Left lung (tissue), 10 donors: ENCODE results near the gene IL22RA2. TPM values are rescaled to one million over a fixed set of nuclear protein-coding genes. Genes with fewer than 3 reads are reported as not detected.

Source experiments
- ATAC-seq: fragments of 200-7000 bp; cut with Tn5 transposase; one replicate; pipeline ENCODE4 v1.9.1; 2020; ENCODE audit warnings: moderate library complexity
- DNase-seq, 4 donors: peaks; one replicate each; pipeline ENCODE4 v3.0.0-alpha.2; 2013 to 2020
- H3K27ac ChIP-seq, 2 donors: fragments of 200-600 bp; sonication (generic) in 1 of 2; one replicate each; pipeline versions ENCODE4 v1.5.0 to v1.8.0; 2020 to 2021
- H3K27me3 ChIP-seq, 2 donors: fragments of 200-600 bp; sonication (generic) in 1 of 2; one replicate each; pipeline versions ENCODE4 v1.5.0 to v1.8.0; 2020 to 2021
- H3K36me3 ChIP-seq, 2 donors: fragments of 200-600 bp; sonication (generic) in 1 of 2; one replicate each; pipeline versions ENCODE4 v1.5.0 to v1.8.0; 2020 to 2021
- H3K4me1 ChIP-seq, 2 donors: fragments of 200-600 bp; one replicate each; pipeline ENCODE4 v1.8.0; 2021
- H3K4me3 ChIP-seq, 2 donors: fragments of 200-600 bp; sonication (generic) in 1 of 2; one replicate each; pipeline versions ENCODE4 v1.5.0 to v1.8.0; 2020 to 2021; ENCODE audit warnings: mild to moderate bottlenecking in 1 of 2
- H3K9me3 ChIP-seq, 2 donors: fragments of 200-600 bp; sonication (generic) in 1 of 2; one replicate each; pipeline versions ENCODE4 v1.5.0 to v1.8.0; 2020 to 2021
- CTCF ChIP-seq, 2 donors: fragments of 200-600 bp; sonication (generic) in 1 of 2; IDR thresholded peaks; one replicate each; pipeline versions ENCODE4 v1.5.0 to v1.8.0; 2021; ENCODE audit warnings: antibody characterized with exemption in 2 of 2
- intact Hi-C, 2 donors: fragments of 100-400 bp; cut with DNase I; formaldehyde crosslinking; loops; one replicate each; pipeline versions ENCODE4 v1.11.2 to v1.14.2; 2022
- polyA plus RNA-seq, 6 donors: library from polyadenylated mRNA; unstranded; fragments of 120-200 nt; gene quantifications; one replicate each; pipeline ENCODE4 v1.2.1, GENCODE V29; 2013; ENCODE audit not compliant: insufficient read length in 6 of 6
- total RNA-seq, 2 donors: library from RNA; stranded (reverse); fragmentation: NEBNext Ultra II Directional; extraction: Animal tissue kit (Norgen Biotek cat#: 25700); gene quantifications; one replicate each; pipeline ENCODE4 v1.2.1, GENCODE V29; 2021
- donor health status: DM: no; HTN: yes; CAD: no.
- donor health status: DM: no; HTN: no; CAD: no.

The IL22RA2 gene
- total and polyA plus RNA-seq, 8 donors, result not detected

- no peak overlapping the region for H3K4me3 ChIP-seq
- no peaks in the 10 kb centered on the region for H3K27me3 ChIP-seq
- intact Hi-C loops, result no loop called here
- ATAC-seq, result no peak
- H3K36me3 ChIP-seq, result no peaks in the 10 kb centered on the region
- peaks cover 0 to 8% of the 10 kb centered on the region in 2 donors for H3K9me3 ChIP-seq
- no peak overlapping the region for H3K27ac ChIP-seq
- no peaks in the 10 kb centered on the region for H3K4me1 ChIP-seq
- no peak for TF ChIP-seq CTCF (IDR thresholded peaks at IDR 0.05)
- no peak for DNase-seq
Observed at GRCh38 chr6:137134483-137134882, 39.0 kb downstream of the IL22RA2 start.

GRCh38 chr6:137133122-137133521, 40.3 kb downstream of the IL22RA2 start:
- intact Hi-C loops, result no loop called here
- no peak for ATAC-seq
- no peaks in the 10 kb centered on the region for H3K4me1 ChIP-seq
- no peaks in the 10 kb centered on the region for H3K36me3 ChIP-seq
- DNase-seq, result no peak
- peaks cover 0 to 12% of the 10 kb centered on the region in 2 donors for H3K9me3 ChIP-seq
- no peak overlapping the region for H3K4me3 ChIP-seq
- TF ChIP-seq CTCF (IDR thresholded peaks at IDR 0.05), result no peak
- no peak overlapping the region for H3K27ac ChIP-seq
- H3K27me3 ChIP-seq, result no peaks in the 10 kb centered on the region

- ATAC-seq (no peak), DNase-seq (no peak)
- no peaks in the 10 kb centered on the region for H3K27me3 ChIP-seq
- H3K36me3 ChIP-seq, result no peaks in the 10 kb centered on the region
- H3K4me1 ChIP-seq, result no peaks in the 10 kb centered on the region
- no peak overlapping the region for H3K4me3 ChIP-seq
- TF ChIP-seq CTCF (IDR thresholded peaks at IDR 0.05), result no peak
- H3K9me3 ChIP-seq, result peaks cover 0 to 4% of the 10 kb centered on the region in 2 donors
- intact Hi-C loops, result no loop called here
- no peak overlapping the region for H3K27ac ChIP-seq
Observed at GRCh38 chr6:137126875-137127485, 46.5 kb downstream of the IL22RA2 start.

- ATAC-seq (no peak), DNase-seq (no peak)
- Histone ChIP-seq H3K9me3 (peaks cover 0 to 25% of the 10 kb centered on the region in 2 donors), H3K27ac (no peak overlapping the region), H3K36me3 (no peaks in the 10 kb centered on the region), H3K27me3 (no peaks in the 10 kb centered on the region), H3K4me1 (no peaks in the 10 kb centered on the region), H3K4me3 (no peak overlapping the region)
- intact Hi-C loops, result no loop called here
- TF ChIP-seq CTCF (IDR thresholded peaks at IDR 0.05), result no peak
Observed at GRCh38 chr6:137123078-137123477, 50.4 kb downstream of the IL22RA2 start.

GRCh38 chr6:137122612-137123011, 50.8 kb downstream of the IL22RA2 start:
- ATAC-seq, result no peak
- H3K4me1 ChIP-seq, result no peaks in the 10 kb centered on the region
- no peak overlapping the region for H3K4me3 ChIP-seq
- no peak for DNase-seq
- H3K36me3 ChIP-seq, result no peaks in the 10 kb centered on the region
- no peaks in the 10 kb centered on the region for H3K27me3 ChIP-seq
- no peak for TF ChIP-seq CTCF (IDR thresholded peaks at IDR 0.05)
- intact Hi-C loops, result no loop called here
- H3K9me3 ChIP-seq, result peaks cover 0 to 25% of the 10 kb centered on the region in 2 donors
- no peak overlapping the region for H3K27ac ChIP-seq
